Measurements from ENCODE around the gene GALNT13. TPM values are rescaled to one million over a fixed set of nuclear protein-coding genes. Genes with fewer than 3 reads are reported as not detected.

Gene GALNT13
- total RNA-seq, 2 experiments from 2014 or later = 0.15 TPM; not detected in 1

GRCh38 chr2:154480521-154480920, 608.8 kb downstream of the GALNT13 start:
- CTCF ChIA-PET = no interaction called here
- H3K27me3 Mint-ChIP-seq = no peaks in the 10 kb centered on the region
- POLR2A ChIA-PET = no interaction called here
- no peak for DNase-seq
- H3K4me1 Mint-ChIP-seq = no peaks in the 10 kb centered on the region
- no peak overlapping the region for H3K4me3 Mint-ChIP-seq
- H3K27ac Mint-ChIP-seq = no peak overlapping the region
- no peaks in the 10 kb centered on the region for H3K36me3 Mint-ChIP-seq (ENCODE audit: low read depth)
- H3K9me3 Mint-ChIP-seq = no peaks in the 10 kb centered on the region

- Mint-ChIP-seq H3K27me3 (no peaks in the 10 kb centered on the region), H3K4me1 (no peaks in the 10 kb centered on the region), H3K9me3 (no peaks in the 10 kb centered on the region), H3K27ac (no peak overlapping the region), H3K4me3 (no peak overlapping the region), H3K36me3 (ENCODE audit: low read depth) (no peaks in the 10 kb centered on the region)
- no peak for DNase-seq
- ChIA-PET POLR2A (no interaction called here), CTCF (no interaction called here)
These were observed 609.6 kb downstream of the GALNT13 start for GRCh38 chr2:154481336-154481735.

- no peak for DNase-seq
- no peaks in the 10 kb centered on the region for H3K9me3 Mint-ChIP-seq
- ChIA-PET CTCF (no interaction called here), POLR2A (no interaction called here)
- H3K4me1 Mint-ChIP-seq = no peaks in the 10 kb centered on the region
- H3K36me3 Mint-ChIP-seq (ENCODE audit: low read depth) = no peaks in the 10 kb centered on the region
- no peak overlapping the region for H3K27ac Mint-ChIP-seq
- H3K27me3 Mint-ChIP-seq = no peaks in the 10 kb centered on the region
- H3K4me3 Mint-ChIP-seq = no peak overlapping the region
These were observed 612.8 kb downstream of the GALNT13 start for GRCh38 chr2:154484338-154485099.

- no peak overlapping the region for H3K27ac Mint-ChIP-seq
- no peak overlapping the region for H3K4me3 Mint-ChIP-seq
- DNase-seq = no peak
- H3K36me3 Mint-ChIP-seq (ENCODE audit: low read depth) = no peaks in the 10 kb centered on the region
- H3K9me3 Mint-ChIP-seq = no peaks in the 10 kb centered on the region
- no peaks in the 10 kb centered on the region for H3K4me1 Mint-ChIP-seq
- POLR2A ChIA-PET = no interaction called here
- no peaks in the 10 kb centered on the region for H3K27me3 Mint-ChIP-seq
- CTCF ChIA-PET = no interaction called here
These were observed 617.1 kb downstream of the GALNT13 start for GRCh38 chr2:154488801-154489200.

- no peak overlapping the region for H3K27ac Mint-ChIP-seq
- no peaks in the 10 kb centered on the region for H3K9me3 Mint-ChIP-seq
- no peaks in the 10 kb centered on the region for H3K36me3 Mint-ChIP-seq (ENCODE audit: low read depth)
- no peaks in the 10 kb centered on the region for H3K27me3 Mint-ChIP-seq
- H3K4me3 Mint-ChIP-seq = no peak overlapping the region
- DNase-seq = no peak
- no peaks in the 10 kb centered on the region for H3K4me1 Mint-ChIP-seq
- CTCF ChIA-PET = no interaction called here
- POLR2A ChIA-PET = no interaction called here
These were observed 617.6 kb downstream of the GALNT13 start for GRCh38 chr2:154489266-154489858.

GRCh38 chr2:154490530-154490929, 618.8 kb downstream of the GALNT13 start:
- ChIA-PET POLR2A (no interaction called here), CTCF (no interaction called here)
- Mint-ChIP-seq H3K9me3 (no peaks in the 10 kb centered on the region), H3K27ac (no peak overlapping the region), H3K27me3 (no peaks in the 10 kb centered on the region), H3K4me3 (no peak overlapping the region), H3K4me1 (no peaks in the 10 kb centered on the region), H3K36me3 (ENCODE audit: low read depth) (no peaks in the 10 kb centered on the region)
- no peak for DNase-seq

GRCh38 chr2:154495455-154495868, 623.7 kb downstream of the GALNT13 start:
- Mint-ChIP-seq H3K9me3 (no peaks in the 10 kb centered on the region), H3K27ac (no peak overlapping the region), H3K36me3 (ENCODE audit: low read depth) (no peaks in the 10 kb centered on the region), H3K27me3 (no peaks in the 10 kb centered on the region), H3K4me1 (no peaks in the 10 kb centered on the region), H3K4me3 (no peak overlapping the region)
- no peak for DNase-seq
- ChIA-PET CTCF (no interaction called here), POLR2A (no interaction called here)

GRCh38 chr2:154497019-154497418, 625.3 kb downstream of the GALNT13 start:
- no peak overlapping the region for H3K27ac Mint-ChIP-seq
- H3K9me3 Mint-ChIP-seq = no peaks in the 10 kb centered on the region
- POLR2A ChIA-PET = no interaction called here
- CTCF ChIA-PET = no interaction called here
- H3K4me3 Mint-ChIP-seq = no peak overlapping the region
- no peaks in the 10 kb centered on the region for H3K4me1 Mint-ChIP-seq
- no peak for DNase-seq
- H3K36me3 Mint-ChIP-seq (ENCODE audit: low read depth) = no peaks in the 10 kb centered on the region
- no peaks in the 10 kb centered on the region for H3K27me3 Mint-ChIP-seq
